Activated CD4-positive, alpha-beta T cell treated with anti-CD3 and anti-CD28 coated beads for 24 hours (primary cell): ENCODE measurements around the gene ZBTB14.

ENCODE experiments used
- DNase-seq, 2 donors: peaks; one replicate each; pipeline ENCODE4 v3.0.0-alpha.2; 2020; ENCODE audit warnings: low read depth in 2 of 2

Gene ZBTB14

GRCh38 chr18:5288517-5288935 lies 7.0 kb downstream of the ZBTB14 start:
- no peak for DNase-seq

GRCh38 chr18:5287854-5288253 lies 7.7 kb downstream of the ZBTB14 start:
- no peak for DNase-seq

GRCh38 chr18:5286525-5286924 lies 9.0 kb downstream of the ZBTB14 start:
- no peak for DNase-seq

GRCh38 chr18:5285326-5285725 lies 10.2 kb downstream of the ZBTB14 start:
- no peak for DNase-seq

GRCh38 chr18:5284808-5285207 lies 10.7 kb downstream of the ZBTB14 start:
- no peak for DNase-seq

GRCh38 chr18:5282770-5283169 lies 12.8 kb downstream of the ZBTB14 start:
- DNase-seq: no peak

- no peak for DNase-seq
These were observed 18.6 kb downstream of the ZBTB14 start for GRCh38 chr18:5276947-5277346.

- no peak for DNase-seq
These were observed 19.7 kb downstream of the ZBTB14 start for GRCh38 chr18:5275872-5276271.

- no peak for DNase-seq
These were observed 26.7 kb downstream of the ZBTB14 start for GRCh38 chr18:5268874-5269273.

- DNase-seq: no peak
These were observed 28.8 kb downstream of the ZBTB14 start for GRCh38 chr18:5266721-5267120.

GRCh38 chr18:5253910-5254309 lies 41.6 kb downstream of the ZBTB14 start:
- DNase-seq: no peak

GRCh38 chr18:5251117-5251516 lies 44.4 kb downstream of the ZBTB14 start:
- DNase-seq: no peak

GRCh38 chr18:5250603-5251002 lies 44.9 kb downstream of the ZBTB14 start:
- no peak for DNase-seq

GRCh38 chr18:5244941-5245340 lies 50.6 kb downstream of the ZBTB14 start:
- DNase-seq: no peak

GRCh38 chr18:5239447-5239846 lies 56.1 kb downstream of the ZBTB14 start:
- no peak for DNase-seq
